GM12878 (cell line): Measurements from ENCODE around the gene TM6SF1. TPM values are rescaled to one million over a fixed set of nuclear protein-coding genes. Genes with fewer than 3 reads are reported as not detected.

Experiments used
- ATAC-seq: fragments of 200-7000 bp; cut with Tn5 transposase; 3 replicates; pipeline ENCODE4 v1.9.1; 2020; ENCODE audit warnings: mild to moderate bottlenecking, moderate library complexity
- BruUV-seq: library from RNA; stranded (reverse); fragments of 400-500 nt; replicated peaks from 2 replicates; lab custom pipeline; 2021; lab: Mats Ljungman, UMichigan
- CTCF ChIA-PET: fragments of 300-600 bp; sonication (Branson Sonifier 250); formaldehyde crosslinking; extraction: SDS; loops from one replicate; lab custom pipeline; 2021; ENCODE audit warnings: inconsistent platforms; lab: Yijun Ruan, JAX
- POLR2A ChIA-PET: fragments of 350-600 bp; formaldehyde crosslinking; extraction: SDS; loops from one replicate; lab custom pipeline; 2021; ENCODE audit warnings: inconsistent platforms; lab: Charles Lee
- RAD21 ChIA-PET: fragments of 300-600 bp; sonication (Branson Sonifier 250); formaldehyde crosslinking; loops from one replicate; lab custom pipeline; 2023; ENCODE audit warnings: antibody characterized with exemption; ENCODE audit not compliant: unreplicated experiment; lab: Charles Lee
- SMC1A ChIA-PET: fragments of 300-600 bp; sonication (Branson Sonifier 250); formaldehyde crosslinking; loops from one replicate; lab custom pipeline; 2023; ENCODE audit not compliant: unreplicated experiment, uncharacterized antibody; lab: Charles Lee
- DNase-seq: peaks from one replicate; pipeline ENCODE4 v3.0.0-alpha.2; 2011; ENCODE audit warnings: low read depth, low spot score
- FAIRE-seq: peaks from 3 replicates; lab custom pipeline; 2011; peaks lifted over from hg19 to GRCh38; lab: Jason Lieb, UNC
- H2AFZ ChIP-seq: 2 replicates; pipeline ENCODE4 v1.6.0; 2011; ENCODE audit warnings: low read depth, low read length, control low read depth; ENCODE audit not compliant: control insufficient read depth
- H3K27ac ChIP-seq: 2 replicates; pipeline ENCODE4 v1.5.1; 2011; ENCODE audit warnings: control low read depth; ENCODE audit not compliant: control insufficient read depth, insufficient read depth
- H3K27me3 ChIP-seq, 2 experiments: replicated peaks in 1 of 2; 2 replicates each; pipeline versions ENCODE4 v1.6.0 to v1.6.1; 2011; ENCODE audit warnings: low read length in 1 of 2; ENCODE audit not compliant: control insufficient read depth in 2 of 2, insufficient read depth in 2 of 2
- H3K36me3 ChIP-seq, 2 experiments: 2 replicates each; pipeline ENCODE4 v1.5.1; 2011; ENCODE audit warnings: low read length in 1 of 2; ENCODE audit not compliant: control insufficient read depth in 2 of 2, insufficient read depth in 2 of 2
- H3K4me1 ChIP-seq: 2 replicates; pipeline ENCODE4 v1.6.1; 2011; ENCODE audit warnings: mild to moderate bottlenecking, low read length, moderate library complexity, mixed read lengths; ENCODE audit not compliant: control insufficient read depth, insufficient read depth
- H3K4me2 ChIP-seq: 2 replicates; pipeline ENCODE4 v1.6.0; 2011; ENCODE audit warnings: control low read depth; ENCODE audit not compliant: control insufficient read depth, insufficient read depth
- H3K4me3 ChIP-seq: fragments of 200-600 bp; sonication (generic); 2 replicates; pipeline ENCODE4 v1.5.1; 2016
- H3K79me2 ChIP-seq: 2 replicates; pipeline ENCODE4 v1.6.0; 2011; ENCODE audit warnings: low read length; ENCODE audit not compliant: control insufficient read depth, insufficient read depth
- H3K9ac ChIP-seq: 2 replicates; pipeline ENCODE4 v1.8.0; 2011; ENCODE audit warnings: low read length, control low read depth, mixed read lengths; ENCODE audit not compliant: control insufficient read depth, insufficient read depth
- H3K9me3 ChIP-seq: replicated peaks from 3 replicates; pipeline ENCODE4 v1.5.1; 2011; ENCODE audit warnings: mild to moderate bottlenecking, low read length; ENCODE audit not compliant: control insufficient read depth, insufficient read depth
- H4K20me1 ChIP-seq: 2 replicates; pipeline ENCODE4 v1.6.0; 2011; ENCODE audit not compliant: control insufficient read depth, insufficient read depth
- FOXK2 ChIP-seq: fragments of 450-650 bp; IDR thresholded peaks from 2 replicates; pipeline ENCODE4 v1.6.1; 2017; ENCODE audit warnings: mild to moderate bottlenecking, moderate library complexity
- MTA3 ChIP-seq: IDR thresholded peaks from 2 replicates; pipeline ENCODE4 v1.6.1; 2012; ENCODE audit warnings: low read length, inconsistent platforms, borderline replicate concordance
- RBBP5 ChIP-seq: fragments of 200-600 bp; sonication (generic); conservative IDR thresholded peaks from 2 replicates; pipeline ENCODE4 v1.6.1; 2016
- SMAD1 ChIP-seq: fragments of 450-650 bp; IDR thresholded peaks from 2 replicates; pipeline ENCODE4 v1.6.1; 2018; ENCODE audit warnings: mild to moderate bottlenecking, low read depth; ENCODE audit not compliant: partially characterized antibody
- TARDBP ChIP-seq: IDR thresholded peaks from 2 replicates; pipeline ENCODE4 v1.6.1; 2016; ENCODE audit warnings: borderline replicate concordance
- TBL1XR1 ChIP-seq: IDR thresholded peaks from 2 replicates; pipeline ENCODE4 v1.6.1; 2012; ENCODE audit warnings: low read depth, low read length, improper control_type of control experiment
- ZNF274 ChIP-seq: IDR thresholded peaks from one replicate; pipeline ENCODE4 v1.8.0; 2011; ENCODE audit not compliant: insufficient read length, insufficient read depth
- WGBS: methylation state at CpG from one replicate; pipeline ENCODE4 v1.1.6; 2016; ENCODE audit warnings: low lambda C conversion rate; ENCODE audit not compliant: insufficient replicate concordance, insufficient coverage; ENCODE audit errors: missing lambda C conversion rate; 5-methylcytosine and 5-hydroxymethylcytosine counted together
- in situ Hi-C: fragments of 300-500 bp; cut with MboI; formaldehyde crosslinking; loops from 9 replicates; pipeline ENCODE4 v1.14.3; 2018; ENCODE audit warnings: mixed read lengths
- intact Hi-C: fragments of 100-400 bp; cut with micrococcal nuclease; formaldehyde crosslinking; loops from one replicate; pipeline ENCODE4 v1.14.2; 2022; ENCODE audit not compliant: unreplicated experiment
- polyA plus RNA-seq, 11 experiments: library from polyadenylated mRNA; depleted of rRNA in 4 of 11; unstranded in 6 of 11; stranded (reverse) in 5 of 11; fragments of >200 nt; fragmentation: Nextera tagmentation in 4 of 11; fragmentation: Illumina TruSeq in 1 of 11; extraction: Ambion mirVana in 4 of 11; extraction: Trizol in 1 of 11; gene quantifications; 1 replicate in 1 of 11; 2 replicates in 10 of 11; pipeline versions ENCODE4 v1.2.1 to v1.2.3, GENCODE V29; 2011 to 2016; ENCODE audit warnings: inconsistent platforms in 2 of 11, missing spikeins in 2 of 11, low read depth in 1 of 11
- total RNA-seq, 4 experiments: library from RNA; depleted of rRNA in 3 of 4; stranded (reverse); fragments of >200 nt in 3 of 4; fragmentation: Illumina TruSeq in 1 of 4; extraction: Trizol in 1 of 4; gene quantifications; 2 replicates each; pipeline versions ENCODE4 v1.2.1 to v1.2.3, GENCODE V29; 2013 to 2021
- TF ChIP-seq, protein P1 (sequence below): IDR thresholded peaks from 2 replicates; pipeline ENCODE4 v1.6.1; 2012; ENCODE audit warnings: low read length, inconsistent platforms

TM6SF1 gene
- total and polyA plus RNA-seq, 10 of the 15 experiments (the other 5 are each of a cell fraction or from before 2014, with no cell fraction given): 0.56 to 2.7 (median 1.2) TPM

DNA sequence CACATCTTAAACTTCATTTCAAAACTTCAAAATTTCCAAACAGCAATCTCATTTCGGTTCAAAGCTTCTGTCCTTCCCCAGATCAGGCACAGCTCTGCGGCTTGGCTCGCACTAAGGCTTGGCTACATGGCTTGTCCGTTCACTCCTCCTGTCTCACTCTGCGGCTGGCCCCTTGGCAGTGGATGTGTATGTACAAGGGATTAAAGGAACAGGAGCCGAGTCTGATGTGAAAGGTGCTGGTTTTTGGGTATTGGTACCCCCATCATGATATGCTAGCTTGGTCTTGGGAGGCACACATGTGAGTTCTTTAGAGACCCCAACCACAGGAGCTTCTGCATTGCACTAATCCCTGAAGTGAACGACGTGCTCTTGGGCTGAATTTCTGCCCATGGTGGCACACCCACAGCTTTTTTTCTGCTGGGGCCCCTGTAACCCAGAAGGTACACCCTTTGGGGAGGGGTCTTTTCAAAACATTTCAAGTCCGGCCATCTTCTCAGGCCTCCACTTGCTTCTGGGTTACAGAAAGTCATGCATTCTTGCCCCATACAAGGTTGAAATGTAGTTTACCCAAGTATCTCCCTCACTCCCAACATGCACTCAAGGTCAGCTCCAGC is 12.6 kb downstream of the TM6SF1 start (continued):
- TF ChIP-seq ZNF274 (no peak), TARDBP (no peak), SMAD1 (no peak), RBBP5 (no peak)
- TF ChIP-seq, all 136 proteins: peak for 0

DNA sequence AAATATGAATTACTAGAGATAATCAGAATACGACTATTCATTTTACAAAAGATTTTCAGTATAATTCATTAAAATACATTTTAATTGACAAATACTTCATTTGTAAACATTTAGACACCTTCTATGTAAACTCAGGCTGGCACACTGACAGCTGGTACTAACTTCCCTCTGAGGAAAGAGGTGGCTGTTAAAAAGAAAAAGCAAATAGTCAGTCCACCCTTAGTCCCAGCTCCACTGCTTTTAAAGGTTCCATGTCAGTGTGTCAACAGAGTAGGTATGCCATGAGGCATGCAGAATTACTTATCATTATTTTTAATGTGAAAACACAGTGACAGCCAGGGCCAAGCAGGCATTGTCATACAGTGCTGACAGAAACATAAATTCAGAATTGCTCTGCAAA is 16.1 kb downstream of the TM6SF1 start:
- Histone ChIP-seq H3K27ac (no peak overlapping the region), H3K4me3 (no peak overlapping the region), H3K36me3 (no peaks in the 10 kb centered on the region), H3K27me3 (no peaks in the 10 kb centered on the region), H3K79me2 (no peaks in the 10 kb centered on the region), H3K4me1 (peaks cover 4% of the 10 kb centered on the region; the same call in 1 of the 2 replicates), H3K9me3 (no peaks in the 10 kb centered on the region), H2AFZ (no peak overlapping the region), H3K9ac (no peak overlapping the region), H3K4me2 (no peak overlapping the region)
- CTCF ChIA-PET: no interaction called here
- RAD21 ChIA-PET: no interaction called here
- ATAC-seq: no peak
- SMC1A ChIA-PET: no interaction called here
- in situ Hi-C loops: no loop called here
- no peak for DNase-seq
- WGBS: 91% methylated on average over 1 of the region's 1 CpG
- BruUV-seq: no TSS peak
- TF ChIP-seq FOXK2 (no peak), MTA3 (no peak), TBL1XR1 (no peak)
- TF ChIP-seq, protein P1, sequence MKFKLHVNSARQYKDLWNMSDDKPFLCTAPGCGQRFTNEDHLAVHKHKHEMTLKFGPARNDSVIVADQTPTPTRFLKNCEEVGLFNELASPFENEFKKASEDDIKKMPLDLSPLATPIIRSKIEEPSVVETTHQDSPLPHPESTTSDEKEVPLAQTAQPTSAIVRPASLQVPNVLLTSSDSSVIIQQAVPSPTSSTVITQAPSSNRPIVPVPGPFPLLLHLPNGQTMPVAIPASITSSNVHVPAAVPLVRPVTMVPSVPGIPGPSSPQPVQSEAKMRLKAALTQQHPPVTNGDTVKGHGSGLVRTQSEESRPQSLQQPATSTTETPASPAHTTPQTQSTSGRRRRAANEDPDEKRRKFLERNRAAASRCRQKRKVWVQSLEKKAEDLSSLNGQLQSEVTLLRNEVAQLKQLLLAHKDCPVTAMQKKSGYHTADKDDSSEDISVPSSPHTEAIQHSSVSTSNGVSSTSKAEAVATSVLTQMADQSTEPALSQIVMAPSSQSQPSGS: no peak
- TF ChIP-seq, all 136 proteins: peak for 0
- H4K20me1 ChIP-seq: no peaks in the 10 kb centered on the region
- no peak for FAIRE-seq
- POLR2A ChIA-PET: interaction anchor here (0.6 kb wide), 1 partner anchor 11 kb away, joined by 3 read pairs; no protein-coding TSS in a partner anchor
- intact Hi-C loops: no loop called here
